CD14-positive monocyte (primary cell): ENCODE data around the gene BMP2K. TPM values are rescaled to one million over a fixed set of nuclear protein-coding genes. Genes with fewer than 3 reads are reported as not detected.
"Not testable (repeated sequence)": the region's sequence is repeated elsewhere in the genome, so short reads cannot be mapped to it uniquely, and the experiment has no call there.

Experiments
- DNase-seq, 3 donors: peaks; one replicate each; pipeline ENCODE4 v3.0.0-alpha.2; 2011 to 2022
- H2AFZ ChIP-seq: 2 replicates; pipeline ENCODE4 v1.6.0; 2012; ENCODE audit warnings: mild to moderate bottlenecking, low read depth, low read length, inconsistent platforms; ENCODE audit not compliant: insufficient read depth, poor library complexity, severe bottlenecking
- H3K27ac ChIP-seq, 2 donors: 1 replicate in 1 of 2; 2 replicates in 1 of 2; pipeline ENCODE4 v1.5.1; 2012 to 2013; ENCODE audit warnings: low read length in 2 of 2, control low read depth in 1 of 2, inconsistent platforms in 1 of 2, low read depth in 1 of 2, mild to moderate bottlenecking in 1 of 2
- H3K27me3 ChIP-seq, 2 donors: one replicate each; pipeline versions ENCODE4 v1.6.0 to v1.6.1; 2011 to 2013; ENCODE audit warnings: low read length in 2 of 2; ENCODE audit not compliant: control insufficient read depth in 2 of 2, insufficient read depth in 2 of 2
- H3K36me3 ChIP-seq, 2 donors: replicated peaks in 1 of 2; 1 replicate in 1 of 2; 2 replicates in 1 of 2; pipeline versions ENCODE4 v1.5.1 to v1.6.1; 2012 to 2013; ENCODE audit warnings: low read length in 2 of 2, control low read depth in 1 of 2, inconsistent platforms in 1 of 2, mild to moderate bottlenecking in 1 of 2; ENCODE audit not compliant: insufficient read depth in 2 of 2, control insufficient read depth in 1 of 2
- H3K4me1 ChIP-seq, 2 donors: 1 replicate in 1 of 2; 2 replicates in 1 of 2; pipeline versions ENCODE4 v1.5.1 to v1.6.1; 2012 to 2013; ENCODE audit warnings: low read length in 2 of 2, control low read depth in 1 of 2, inconsistent platforms in 1 of 2, mild to moderate bottlenecking in 1 of 2, moderate library complexity in 1 of 2; ENCODE audit not compliant: insufficient read depth in 2 of 2, control insufficient read depth in 1 of 2
- H3K4me2 ChIP-seq: replicated peaks from 2 replicates; pipeline ENCODE3; 2012; ENCODE audit warnings: low read length, moderate library complexity, mild to moderate bottlenecking; ENCODE audit not compliant: poor library complexity, severe bottlenecking; ENCODE audit errors: extremely low read depth
- H3K4me3 ChIP-seq, 3 experiments: fragments of 200-600 bp in 1 of 3; sonication (generic) in 1 of 3; replicated peaks in 1 of 3; 1 replicate in 2 of 3; 2 replicates in 1 of 3; pipeline ENCODE4 v1.5.1; 2011 to 2013; ENCODE audit warnings: low read length in 3 of 3, mild to moderate bottlenecking in 3 of 3, control low read depth in 2 of 3, low read depth in 2 of 3, inconsistent platforms in 1 of 3, moderate library complexity in 1 of 3
- H3K79me2 ChIP-seq: 2 replicates; pipeline ENCODE4 v1.6.0; 2012; ENCODE audit warnings: mild to moderate bottlenecking, control low read depth, inconsistent platforms, low read length, moderate library complexity; ENCODE audit not compliant: insufficient read depth
- H3K9ac ChIP-seq: 2 replicates; pipeline ENCODE4 v1.6.0; 2017; ENCODE audit warnings: low read length, mild to moderate bottlenecking; ENCODE audit not compliant: insufficient read depth, poor library complexity, severe bottlenecking
- H3K9me3 ChIP-seq, 2 donors: replicated peaks in 1 of 2; 1 replicate in 1 of 2; 2 replicates in 1 of 2; pipeline versions ENCODE4 v1.5.1 to v1.6.1; 2012 to 2013; ENCODE audit warnings: low read length in 2 of 2, control low read depth in 1 of 2; ENCODE audit not compliant: control insufficient read depth in 1 of 2, insufficient read depth in 1 of 2
- H4K20me1 ChIP-seq: 2 replicates; pipeline ENCODE4 v1.6.0; 2012; ENCODE audit warnings: mild to moderate bottlenecking, low read length, control low read depth, moderate library complexity; ENCODE audit not compliant: insufficient read depth
- H3K27ac Mint-ChIP-seq, 7 donors: one replicate each; pipeline ENCODE4 v1.8.0; 2020; ENCODE audit warnings: mild to moderate bottlenecking in 7 of 7, mixed read lengths in 7 of 7, moderate library complexity in 6 of 7, inconsistent platforms in 2 of 7
- H3K27me3 Mint-ChIP-seq, 3 donors: one replicate each; pipeline ENCODE4 v1.8.0; 2021 to 2022; ENCODE audit warnings: low read depth in 3 of 3, mild to moderate bottlenecking in 3 of 3, mixed read lengths in 3 of 3, moderate library complexity in 3 of 3, inconsistent platforms in 1 of 3
- H3K36me3 Mint-ChIP-seq, 2 donors: one replicate each; pipeline ENCODE4 v1.8.0; 2020; ENCODE audit warnings: mixed read lengths in 2 of 2, inconsistent platforms in 1 of 2, mild to moderate bottlenecking in 1 of 2
- H3K4me1 Mint-ChIP-seq: one replicate; pipeline ENCODE4 v1.8.0; 2020; ENCODE audit warnings: mild to moderate bottlenecking, mixed read lengths
- H3K4me3 Mint-ChIP-seq, 2 donors: one replicate each; pipeline ENCODE4 v1.8.0; 2020; ENCODE audit warnings: mild to moderate bottlenecking in 2 of 2, mixed read lengths in 2 of 2, moderate library complexity in 1 of 2
- H3K9me3 Mint-ChIP-seq, 7 donors: one replicate each; pipeline ENCODE4 v1.8.0; 2020 to 2022; ENCODE audit warnings: mixed read lengths in 7 of 7, mild to moderate bottlenecking in 6 of 7, moderate library complexity in 6 of 7, inconsistent platforms in 2 of 7
- WGBS: methylation state at CpG from one replicate; pipeline ENCODE4 v1.1.5; 2013; ENCODE audit warnings: missing lambda C conversion rate; ENCODE audit not compliant: insufficient coverage; 5-methylcytosine and 5-hydroxymethylcytosine counted together
- intact Hi-C, 2 donors: fragments of 100-400 bp; cut with micrococcal nuclease; formaldehyde crosslinking; loops; one replicate each; pipeline versions ENCODE4 v1.15.0 to v1.15.1; 2023
- polyA plus RNA-seq, 3 donors: library from polyadenylated mRNA; depleted of rRNA in 1 of 3; unstranded in 2 of 3; stranded (reverse) in 1 of 3; fragments of 300-500 nt in 2 of 3; fragments of >200 nt in 1 of 3; fragmentation: Illumina TruSeq in 2 of 3; gene quantifications; 1 replicate in 2 of 3; 2 replicates in 1 of 3; pipeline ENCODE4 v1.2.3, GENCODE V29; 2012 to 2021
- TF ChIP-seq, protein P1 (sequence below): fragments of 200-600 bp; IDR thresholded peaks from one replicate; pipeline ENCODE4 v1.8.0; 2022; ENCODE audit warnings: antibody characterized with exemption, mild to moderate bottlenecking

BMP2K gene
- polyA plus RNA-seq, 3 donors, result 11.8 to 39.7 (median 21.6) TPM

DNA sequence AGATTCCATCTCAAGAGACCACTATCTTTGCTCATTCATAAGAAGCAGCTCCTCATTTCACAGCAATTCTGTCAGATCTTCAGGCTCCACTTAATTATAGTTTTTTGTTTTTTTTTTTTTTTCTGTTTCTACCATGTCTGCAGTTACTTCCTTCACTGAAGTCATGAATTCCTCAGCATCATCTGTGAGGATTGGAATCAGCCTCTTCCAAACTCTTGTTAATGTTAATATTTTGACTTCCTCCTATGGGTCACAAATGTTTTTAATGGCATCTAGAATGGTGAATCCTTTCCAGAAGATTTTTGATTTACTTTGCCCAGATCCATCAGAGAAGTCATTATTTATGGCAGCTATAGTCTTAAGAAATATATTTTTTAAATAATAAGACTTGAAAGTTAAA lies 53.1 kb downstream of the BMP2K start:
- Histone ChIP-seq H3K27ac (no peak overlapping the region), H3K36me3 (peaks cover 43 to 83% of the 10 kb centered on the region in 2 donors), H2AFZ (no peak overlapping the region), H3K79me2 (peaks cover 28% of the 10 kb centered on the region), H3K4me1 (no peaks in the 10 kb centered on the region), H3K4me2 (no peak overlapping the region), H3K4me3 (no peak overlapping the region), H4K20me1 (peaks cover 77% of the 10 kb centered on the region), H3K27me3 (no peaks in the 10 kb centered on the region), H3K9me3 (no peaks in the 10 kb centered on the region), H3K9ac (no peak overlapping the region)
- H3K9me3 Mint-ChIP-seq, result peaks cover 0 to 2% (median 0%) of the 10 kb centered on the region in 7 donors
- H3K4me3 Mint-ChIP-seq, result no peak overlapping the region
- H3K27ac Mint-ChIP-seq, result peak overlapping the region in 3 of 7 donors; percentile 18 to 66 (median 46)
- H3K27me3 Mint-ChIP-seq, result no peaks in the 10 kb centered on the region
- peaks cover 66 to 74% of the 10 kb centered on the region in 2 donors for H3K36me3 Mint-ChIP-seq
- intact Hi-C loops, result no loop called here
- no peak for DNase-seq
- TF ChIP-seq, protein P1, sequence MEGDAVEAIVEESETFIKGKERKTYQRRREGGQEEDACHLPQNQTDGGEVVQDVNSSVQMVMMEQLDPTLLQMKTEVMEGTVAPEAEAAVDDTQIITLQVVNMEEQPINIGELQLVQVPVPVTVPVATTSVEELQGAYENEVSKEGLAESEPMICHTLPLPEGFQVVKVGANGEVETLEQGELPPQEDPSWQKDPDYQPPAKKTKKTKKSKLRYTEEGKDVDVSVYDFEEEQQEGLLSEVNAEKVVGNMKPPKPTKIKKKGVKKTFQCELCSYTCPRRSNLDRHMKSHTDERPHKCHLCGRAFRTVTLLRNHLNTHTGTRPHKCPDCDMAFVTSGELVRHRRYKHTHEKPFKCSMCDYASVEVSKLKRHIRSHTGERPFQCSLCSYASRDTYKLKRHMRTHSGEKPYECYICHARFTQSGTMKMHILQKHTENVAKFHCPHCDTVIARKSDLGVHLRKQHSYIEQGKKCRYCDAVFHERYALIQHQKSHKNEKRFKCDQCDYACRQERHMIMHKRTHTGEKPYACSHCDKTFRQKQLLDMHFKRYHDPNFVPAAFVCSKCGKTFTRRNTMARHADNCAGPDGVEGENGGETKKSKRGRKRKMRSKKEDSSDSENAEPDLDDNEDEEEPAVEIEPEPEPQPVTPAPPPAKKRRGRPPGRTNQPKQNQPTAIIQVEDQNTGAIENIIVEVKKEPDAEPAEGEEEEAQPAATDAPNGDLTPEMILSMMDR, result no peak
- no peaks in the 10 kb centered on the region for H3K4me1 Mint-ChIP-seq

DNA sequence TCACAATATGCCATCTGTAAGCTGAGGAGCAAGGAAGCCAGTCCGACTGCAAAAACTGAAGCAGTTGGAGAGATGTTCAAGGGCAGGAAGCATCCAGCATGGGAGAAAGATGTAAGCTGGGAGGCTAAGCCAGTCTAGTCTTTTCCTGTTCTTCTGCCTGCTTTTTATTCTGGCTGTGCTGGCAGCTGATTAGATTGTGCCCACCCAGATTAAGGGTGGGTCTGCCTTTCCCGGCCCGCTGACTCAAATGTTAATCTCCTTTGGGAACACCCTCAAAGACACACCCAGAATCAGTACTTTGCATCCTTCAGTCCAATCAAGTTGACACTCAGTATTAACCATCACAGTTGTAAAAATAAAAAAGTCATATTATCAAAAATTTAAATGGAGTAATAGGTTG lies 63.5 kb downstream of the BMP2K start:
- peaks cover 59% of the 10 kb centered on the region for H4K20me1 ChIP-seq
- H3K36me3 ChIP-seq, result peaks cover 17 to 64% of the 10 kb centered on the region in 2 donors
- H3K27me3 ChIP-seq, H3K79me2 ChIP-seq, H3K9me3 ChIP-seq, H3K4me1 Mint-ChIP-seq, intact Hi-C loops, H3K9me3 Mint-ChIP-seq, H3K4me3 Mint-ChIP-seq, DNase-seq, H3K27me3 Mint-ChIP-seq, H3K9ac ChIP-seq, H2AFZ ChIP-seq, H3K4me2 ChIP-seq, H3K4me1 ChIP-seq, H3K4me3 ChIP-seq, H3K27ac ChIP-seq: not testable (repeated sequence)
- 93% methylated on average over 2 of the region's 3 CpGs for WGBS
- Mint-ChIP-seq H3K36me3 (peaks cover 45 to 48% of the 10 kb centered on the region in 2 donors), H3K27ac (peak overlapping the region in 1 of 7 donors; percentile 50)

DNA sequence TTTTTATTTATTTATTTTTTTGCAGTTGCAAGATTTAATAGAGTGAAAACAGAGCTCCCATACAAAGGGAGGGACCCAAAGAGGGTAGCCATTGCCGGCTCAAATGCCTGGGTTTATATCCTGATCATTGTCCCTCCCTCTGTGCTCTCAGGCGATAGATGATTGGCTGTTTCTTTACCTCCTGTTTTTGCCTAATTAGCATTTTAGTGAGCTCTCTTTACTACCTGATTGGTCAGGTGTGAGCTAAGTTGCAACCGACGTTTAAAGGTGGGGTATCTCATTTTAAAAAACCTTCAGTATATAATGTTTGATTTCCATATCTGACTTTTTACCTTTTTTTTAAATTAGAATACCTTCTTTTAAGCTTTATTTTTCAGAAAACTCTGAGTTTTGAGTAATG lies 64.1 kb downstream of the BMP2K start:
- WGBS, result 100% methylated on average over 1 of the region's 4 CpGs
- peaks cover 12 to 58% of the 10 kb centered on the region in 2 donors for H3K36me3 ChIP-seq
- H3K27me3 Mint-ChIP-seq, H3K4me3 Mint-ChIP-seq, intact Hi-C loops, H3K27me3 ChIP-seq, H3K27ac ChIP-seq, H3K9me3 Mint-ChIP-seq, H3K4me2 ChIP-seq, DNase-seq, H3K4me1 Mint-ChIP-seq, H3K9me3 ChIP-seq, H2AFZ ChIP-seq, H3K4me3 ChIP-seq, H3K27ac Mint-ChIP-seq, H3K79me2 ChIP-seq, H3K9ac ChIP-seq: not testable (repeated sequence)
- peaks cover 63% of the 10 kb centered on the region for H4K20me1 ChIP-seq
- peaks cover 0 to 10% of the 10 kb centered on the region in 2 donors for H3K4me1 ChIP-seq
- peaks cover 41 to 42% of the 10 kb centered on the region in 2 donors for H3K36me3 Mint-ChIP-seq
